RWPE2 (cell line): ENCODE data around the gene ITGAV.

Source experiments
- ATAC-seq: fragments of 200-7000 bp; cut with Tn5 transposase; 3 replicates; pipeline ENCODE4 v1.9.1; 2021; ENCODE audit warnings: low read depth
- DNase-seq: peaks from one replicate; pipeline ENCODE4 v3.0.0-alpha.2; 2020; ENCODE audit warnings: low spot score
- H3K27ac ChIP-seq: fragments of 450-650 bp; 2 replicates; pipeline ENCODE4 v1.5.1; 2017; ENCODE audit warnings: mild to moderate bottlenecking; ENCODE audit not compliant: poor library complexity, severe bottlenecking
- H3K27me3 ChIP-seq: fragments of 250-450 bp; sonication (Bioruptor Pico); 2 replicates; pipeline ENCODE4 v1.5.1; 2021; ENCODE audit warnings: mild to moderate bottlenecking, moderate library complexity; ENCODE audit not compliant: insufficient read depth, poor library complexity, severe bottlenecking
- H3K36me3 ChIP-seq: fragments of 250-450 bp; sonication (Bioruptor Pico); 2 replicates; pipeline ENCODE4 v1.5.1; 2020; ENCODE audit warnings: low read depth, mild to moderate bottlenecking, moderate library complexity
- H3K4me1 ChIP-seq: fragments of 250-450 bp; sonication (Bioruptor Pico); 2 replicates; pipeline ENCODE4 v1.5.1; 2021; ENCODE audit warnings: mild to moderate bottlenecking, moderate library complexity; ENCODE audit not compliant: insufficient read depth, poor library complexity, severe bottlenecking
- H3K4me3 ChIP-seq: fragments of 250-450 bp; sonication (Bioruptor Pico); 2 replicates; pipeline ENCODE4 v1.5.1; 2021; ENCODE audit warnings: mild to moderate bottlenecking, moderate library complexity; ENCODE audit not compliant: severe bottlenecking
- H3K9me3 ChIP-seq: fragments of 250-450 bp; sonication (Bioruptor Pico); 2 replicates; pipeline ENCODE4 v1.5.1; 2021; ENCODE audit warnings: mild to moderate bottlenecking, moderate library complexity; ENCODE audit not compliant: severe bottlenecking
- TF ChIP-seq, protein P1 (sequence below): fragments of 450-650 bp; IDR thresholded peaks from one replicate; pipeline ENCODE4 v1.5.1; 2017; ENCODE audit warnings: mild to moderate bottlenecking, moderate library complexity; ENCODE audit not compliant: poor library complexity, severe bottlenecking

ITGAV gene

DNA sequence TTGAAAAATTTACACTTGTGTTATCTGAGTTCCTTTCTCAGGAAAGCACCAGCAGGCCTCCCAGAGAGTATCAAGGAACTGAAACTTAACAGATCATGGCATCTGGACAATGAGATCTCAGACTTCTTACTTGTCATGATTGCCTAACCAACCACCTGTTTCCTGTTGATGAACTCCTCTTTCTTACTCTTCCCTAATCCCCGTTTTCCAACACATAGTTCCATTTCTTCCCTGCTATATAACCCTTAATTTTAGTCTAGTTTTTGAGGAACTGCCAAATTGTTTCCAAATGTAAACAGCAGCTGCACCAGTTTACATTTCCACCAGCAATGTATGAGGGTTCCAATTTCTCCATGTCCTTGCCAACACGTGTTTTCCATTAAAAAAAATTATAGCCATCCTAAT is 98.0 kb downstream of the ITGAV start:
- ATAC-seq (no peak), DNase-seq (no peak)
- Histone ChIP-seq H3K27me3 (no peaks in the 10 kb centered on the region), H3K4me3 (no peak overlapping the region), H3K9me3 (no peaks in the 10 kb centered on the region), H3K27ac (no peak overlapping the region), H3K4me1 (no peaks in the 10 kb centered on the region), H3K36me3 (no peaks in the 10 kb centered on the region)
- TF ChIP-seq, protein P1, sequence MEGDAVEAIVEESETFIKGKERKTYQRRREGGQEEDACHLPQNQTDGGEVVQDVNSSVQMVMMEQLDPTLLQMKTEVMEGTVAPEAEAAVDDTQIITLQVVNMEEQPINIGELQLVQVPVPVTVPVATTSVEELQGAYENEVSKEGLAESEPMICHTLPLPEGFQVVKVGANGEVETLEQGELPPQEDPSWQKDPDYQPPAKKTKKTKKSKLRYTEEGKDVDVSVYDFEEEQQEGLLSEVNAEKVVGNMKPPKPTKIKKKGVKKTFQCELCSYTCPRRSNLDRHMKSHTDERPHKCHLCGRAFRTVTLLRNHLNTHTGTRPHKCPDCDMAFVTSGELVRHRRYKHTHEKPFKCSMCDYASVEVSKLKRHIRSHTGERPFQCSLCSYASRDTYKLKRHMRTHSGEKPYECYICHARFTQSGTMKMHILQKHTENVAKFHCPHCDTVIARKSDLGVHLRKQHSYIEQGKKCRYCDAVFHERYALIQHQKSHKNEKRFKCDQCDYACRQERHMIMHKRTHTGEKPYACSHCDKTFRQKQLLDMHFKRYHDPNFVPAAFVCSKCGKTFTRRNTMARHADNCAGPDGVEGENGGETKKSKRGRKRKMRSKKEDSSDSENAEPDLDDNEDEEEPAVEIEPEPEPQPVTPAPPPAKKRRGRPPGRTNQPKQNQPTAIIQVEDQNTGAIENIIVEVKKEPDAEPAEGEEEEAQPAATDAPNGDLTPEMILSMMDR: no peak

DNA sequence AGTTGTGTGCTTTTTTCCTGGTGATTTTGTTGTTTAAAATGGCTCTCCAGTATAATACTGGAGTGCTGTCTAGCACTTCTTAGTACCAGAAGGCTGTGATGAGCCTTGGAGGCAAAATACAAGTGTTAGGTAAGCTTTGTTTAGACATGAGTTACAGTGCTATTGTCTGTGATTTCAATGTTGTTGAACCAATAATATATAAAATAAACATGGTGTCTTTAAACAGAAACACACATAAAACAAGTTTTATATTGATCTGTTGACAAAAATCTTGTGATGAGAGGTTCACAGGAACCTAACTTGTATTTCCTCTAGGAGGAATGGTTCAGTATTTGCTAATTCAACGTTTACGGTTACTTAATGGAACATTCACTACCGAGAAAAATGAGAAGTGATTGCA is 99.0 kb downstream of the ITGAV start:
- no peaks in the 10 kb centered on the region for H3K27me3 ChIP-seq
- no peak overlapping the region for H3K27ac ChIP-seq
- H3K36me3 ChIP-seq: no peaks in the 10 kb centered on the region
- H3K4me3 ChIP-seq: no peak overlapping the region
- no peaks in the 10 kb centered on the region for H3K9me3 ChIP-seq
- ATAC-seq (no peak), DNase-seq (no peak)
- TF ChIP-seq, protein P1: no peak
- H3K4me1 ChIP-seq: no peaks in the 10 kb centered on the region

DNA sequence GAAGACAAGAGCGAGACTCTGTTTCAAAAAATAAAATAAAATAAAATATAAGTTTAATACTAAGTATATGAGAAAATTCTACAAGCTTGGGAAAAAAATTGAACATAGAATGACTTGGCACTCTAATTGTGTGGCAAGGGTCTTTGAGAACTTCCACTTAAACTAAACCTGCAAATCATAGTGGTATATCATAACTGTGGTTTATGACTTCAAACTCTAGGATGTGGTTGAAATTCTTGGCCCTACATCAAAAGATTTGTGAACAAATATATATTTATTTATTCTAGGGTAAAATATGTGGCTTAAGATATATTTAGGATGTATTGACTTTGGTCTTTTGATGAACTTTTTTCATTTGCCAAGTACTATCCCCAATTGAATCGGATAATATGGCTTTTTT is 100.9 kb downstream of the ITGAV start:
- H3K4me1 ChIP-seq: peaks cover 3% of the 10 kb centered on the region
- no peak for DNase-seq
- H3K9me3 ChIP-seq: no peaks in the 10 kb centered on the region
- no peak for ATAC-seq
- H3K27me3 ChIP-seq: peaks cover 5% of the 10 kb centered on the region
- H3K36me3 ChIP-seq: no peaks in the 10 kb centered on the region
- TF ChIP-seq, protein P1: no peak
- no peak overlapping the region for H3K4me3 ChIP-seq
- H3K27ac ChIP-seq: no peak overlapping the region

DNA sequence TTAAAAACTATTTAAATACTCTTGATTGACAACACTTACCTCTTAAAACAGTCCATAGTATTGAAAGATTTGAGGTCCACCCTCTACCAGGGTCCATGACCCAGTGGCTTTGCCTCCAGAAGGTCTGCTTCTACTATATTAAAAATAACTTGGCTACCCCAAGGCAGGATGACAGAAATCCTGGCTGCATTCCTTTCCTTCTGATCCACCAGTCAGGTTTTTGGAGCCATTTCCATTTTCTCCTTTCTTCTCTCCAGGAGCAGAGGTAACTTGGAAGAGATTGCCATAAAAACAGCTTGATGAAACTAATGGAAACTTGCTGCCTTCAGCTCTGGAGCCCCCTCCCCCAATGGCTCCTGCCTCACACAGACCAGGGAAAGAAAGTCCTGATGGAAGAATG is 101.4 kb downstream of the ITGAV start:
- Histone ChIP-seq H3K27ac (no peak overlapping the region), H3K27me3 (peaks cover 5% of the 10 kb centered on the region), H3K9me3 (no peaks in the 10 kb centered on the region), H3K36me3 (no peaks in the 10 kb centered on the region), H3K4me1 (peaks cover 3% of the 10 kb centered on the region), H3K4me3 (no peak overlapping the region)
- DNase-seq (no peak), ATAC-seq (no peak)
- TF ChIP-seq, protein P1: no peak

DNA sequence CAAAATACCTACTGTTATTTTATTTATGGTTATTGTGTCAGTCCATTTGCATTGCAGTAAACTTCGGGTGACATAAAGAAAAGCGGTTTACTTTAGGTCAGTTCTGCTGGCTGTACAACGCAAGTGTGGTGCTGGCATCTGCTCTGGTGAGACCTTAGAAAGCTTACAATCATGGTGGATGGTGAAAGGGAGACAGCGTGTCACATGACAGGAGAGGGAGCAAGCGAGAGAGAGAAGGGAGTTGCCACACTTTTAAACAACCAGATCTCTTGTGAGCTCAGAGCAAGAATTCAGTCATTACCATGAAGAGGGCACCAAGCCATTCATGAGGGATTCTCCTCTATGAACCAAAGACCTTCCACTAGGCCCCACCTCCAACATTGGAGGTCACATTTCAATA is 102.0 kb downstream of the ITGAV start:
- TF ChIP-seq, protein P1: no peak
- Histone ChIP-seq H3K4me3 (no peak overlapping the region), H3K27me3 (peaks cover 5% of the 10 kb centered on the region), H3K27ac (no peak overlapping the region), H3K36me3 (no peaks in the 10 kb centered on the region), H3K9me3 (no peaks in the 10 kb centered on the region), H3K4me1 (peaks cover 3% of the 10 kb centered on the region)
- DNase-seq: no peak
- no peak for ATAC-seq
